GM21723 (cell line): ENCODE measurements around the gene HEPH.
"Not testable (repeated sequence)": the region's sequence is repeated elsewhere in the genome, so short reads cannot be mapped to it uniquely, and the experiment has no call there.

Source experiments
- ATAC-seq: cut with Tn5 transposase; IDR thresholded peaks from one replicate; pipeline ENCODE4 v1.9.1; 2021; ENCODE audit warnings: mild to moderate bottlenecking, moderate library complexity; ENCODE audit not compliant: unreplicated experiment

Gene HEPH

DNA sequence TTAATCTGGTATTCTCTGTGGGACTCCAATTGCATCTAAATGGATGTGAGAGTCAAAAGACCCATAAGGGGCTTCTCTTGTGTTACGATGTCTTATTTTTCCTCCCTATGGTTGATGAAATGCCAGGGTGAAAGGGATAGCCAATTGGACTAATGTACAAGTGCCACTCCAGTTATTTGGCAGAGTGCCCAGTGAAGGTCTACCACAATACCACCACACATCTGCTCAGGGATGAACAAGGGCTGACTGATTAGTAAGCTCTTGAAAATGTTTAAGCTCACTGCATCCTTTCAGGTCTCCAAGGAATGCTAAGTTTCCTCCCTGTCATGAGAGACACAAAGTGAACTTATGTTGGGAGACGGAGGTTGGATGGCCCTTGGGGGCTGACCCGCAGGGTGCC is 57.8 kb downstream of the HEPH start:
- no peak for ATAC-seq

DNA sequence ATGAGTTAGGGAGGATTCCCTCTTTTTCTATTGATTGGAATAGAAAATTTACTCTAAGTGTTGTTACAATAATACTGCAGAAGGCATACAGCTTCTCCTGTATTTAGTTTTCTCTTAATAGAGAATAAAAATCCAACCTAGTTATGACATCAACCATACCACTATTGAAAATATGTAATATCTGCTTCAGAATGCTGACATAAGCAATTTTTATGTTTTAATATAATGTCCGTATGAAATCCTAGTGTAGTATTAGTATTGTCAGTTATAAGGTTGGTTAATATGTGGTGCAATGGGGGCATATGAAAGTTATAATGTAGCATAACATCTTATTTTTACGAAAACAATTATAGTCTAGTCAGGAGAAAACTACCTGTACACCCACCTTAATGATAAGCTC is 68.2 kb downstream of the HEPH start:
- ATAC-seq = no peak

DNA sequence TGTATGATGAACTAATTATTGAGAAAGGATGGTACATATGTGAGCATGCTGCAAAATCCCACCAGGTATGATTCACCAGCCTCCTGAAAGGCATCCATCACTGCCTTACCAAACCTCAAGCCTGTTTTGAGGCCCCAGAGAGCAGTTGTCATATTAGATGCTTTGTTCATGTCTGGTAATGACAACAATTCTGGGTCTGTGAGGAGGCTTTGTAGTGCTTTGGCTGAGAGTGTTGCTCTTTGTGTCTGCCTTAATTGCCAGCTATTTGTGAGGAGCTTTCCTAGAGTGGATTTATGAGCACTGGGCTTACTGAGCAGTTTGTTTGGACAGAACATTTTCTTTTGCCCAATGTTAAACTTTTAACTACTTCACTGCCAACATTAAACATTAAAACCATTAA is 69.2 kb downstream of the HEPH start:
- ATAC-seq = no peak

DNA sequence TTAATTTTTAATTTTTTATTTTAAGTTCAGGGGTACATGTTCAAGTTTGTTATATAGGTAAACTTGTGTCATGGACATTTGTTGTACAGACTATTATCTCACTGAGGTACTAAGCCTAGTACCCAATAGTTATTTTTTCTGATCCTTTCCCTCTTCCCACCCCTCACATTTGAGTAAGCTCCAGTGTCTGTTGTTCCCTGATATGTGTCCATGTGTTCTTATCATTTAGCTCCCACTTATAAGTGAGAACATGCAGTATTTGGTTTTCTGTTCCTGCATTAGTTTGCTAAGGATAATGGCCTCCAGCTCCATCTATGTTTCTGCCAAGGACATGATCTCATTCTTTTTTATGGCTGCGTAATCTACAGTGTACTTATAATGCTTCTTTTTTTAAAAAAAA is 69.9 kb downstream of the HEPH start:
- ATAC-seq = not testable (repeated sequence)

DNA sequence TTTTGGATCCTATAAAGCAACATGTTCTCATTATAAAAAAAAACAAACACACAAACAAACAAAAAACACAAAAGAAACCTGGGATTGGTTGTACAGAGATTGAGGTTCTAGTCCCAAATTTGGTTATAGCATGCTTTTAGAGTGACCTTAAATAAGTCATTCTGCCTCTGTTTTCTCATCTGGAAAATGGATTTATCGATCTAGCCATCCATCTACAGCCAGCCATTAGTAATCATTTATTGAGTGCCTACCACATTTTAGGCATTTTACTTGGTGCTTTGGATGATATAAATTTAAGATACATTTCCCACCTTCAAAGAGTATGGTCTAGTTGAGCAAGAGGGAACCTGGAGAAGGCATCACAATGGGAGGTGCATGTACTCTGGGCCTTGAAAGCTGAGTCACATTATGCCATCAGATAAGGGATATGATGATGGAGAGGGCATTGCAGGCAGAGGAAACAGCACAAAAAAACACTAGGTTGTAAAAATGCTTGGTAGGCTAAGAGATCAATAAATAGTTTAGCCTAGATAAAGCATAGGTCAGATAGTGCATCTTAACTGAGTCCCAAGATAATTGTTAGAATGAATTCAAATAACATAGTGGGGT is 91.4 kb downstream of the HEPH start:
- ATAC-seq = no peak

DNA sequence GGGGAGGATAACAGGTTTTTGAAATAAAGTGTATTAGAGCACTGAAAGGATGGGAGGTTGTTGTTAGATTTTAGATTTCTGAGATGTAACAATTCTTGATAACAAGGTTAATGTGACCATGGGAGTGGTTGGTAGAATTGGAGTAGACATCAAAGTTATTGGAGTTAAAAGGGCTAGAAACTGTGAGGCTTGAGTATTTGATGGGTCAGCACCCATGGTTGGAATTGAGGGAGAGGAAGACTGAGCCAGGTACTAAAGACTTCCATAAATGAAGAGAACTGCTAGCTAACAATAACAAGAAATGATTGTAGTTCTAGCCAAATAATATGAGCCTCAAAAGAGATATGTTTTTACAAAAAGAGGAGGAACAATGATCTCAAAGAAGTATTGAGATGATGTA is 98.8 kb downstream of the HEPH start:
- no peak for ATAC-seq
